ENCODE results near the gene IL34. TPM values are rescaled to one million over a fixed set of nuclear protein-coding genes. Genes with fewer than 3 reads are reported as not detected.
A peak's percentile ranks its signal among the peaks of the same experiment; 100 is the strongest.
"Not testable (repeated sequence)": the region's sequence is repeated elsewhere in the genome, so short reads cannot be mapped to it uniquely, and the experiment has no call there.

Gene IL34
- total RNA-seq, 1 donor from 2014 or later, result 7.3 TPM

DNA sequence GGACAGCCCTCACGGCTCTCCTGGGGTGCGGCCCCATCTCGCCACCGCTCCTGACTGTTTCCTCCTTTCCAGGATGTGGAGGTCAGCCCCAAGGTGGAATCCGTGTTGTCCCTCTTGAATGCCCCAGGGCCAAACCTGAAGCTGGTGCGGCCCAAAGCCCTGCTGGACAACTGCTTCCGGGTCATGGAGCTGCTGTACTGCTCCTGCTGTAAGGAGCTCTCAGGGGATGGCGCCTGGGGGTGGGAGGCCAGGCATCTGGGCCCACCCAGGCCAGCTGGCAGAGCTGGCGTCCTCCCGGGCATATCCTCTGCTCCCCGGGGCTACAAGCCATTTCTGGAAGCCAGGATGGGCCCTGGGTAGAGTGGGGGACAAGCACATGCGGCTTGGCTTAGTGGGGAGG lies 13.2 kb downstream of the IL34 start:
- DNase-seq, result no peak

DNA sequence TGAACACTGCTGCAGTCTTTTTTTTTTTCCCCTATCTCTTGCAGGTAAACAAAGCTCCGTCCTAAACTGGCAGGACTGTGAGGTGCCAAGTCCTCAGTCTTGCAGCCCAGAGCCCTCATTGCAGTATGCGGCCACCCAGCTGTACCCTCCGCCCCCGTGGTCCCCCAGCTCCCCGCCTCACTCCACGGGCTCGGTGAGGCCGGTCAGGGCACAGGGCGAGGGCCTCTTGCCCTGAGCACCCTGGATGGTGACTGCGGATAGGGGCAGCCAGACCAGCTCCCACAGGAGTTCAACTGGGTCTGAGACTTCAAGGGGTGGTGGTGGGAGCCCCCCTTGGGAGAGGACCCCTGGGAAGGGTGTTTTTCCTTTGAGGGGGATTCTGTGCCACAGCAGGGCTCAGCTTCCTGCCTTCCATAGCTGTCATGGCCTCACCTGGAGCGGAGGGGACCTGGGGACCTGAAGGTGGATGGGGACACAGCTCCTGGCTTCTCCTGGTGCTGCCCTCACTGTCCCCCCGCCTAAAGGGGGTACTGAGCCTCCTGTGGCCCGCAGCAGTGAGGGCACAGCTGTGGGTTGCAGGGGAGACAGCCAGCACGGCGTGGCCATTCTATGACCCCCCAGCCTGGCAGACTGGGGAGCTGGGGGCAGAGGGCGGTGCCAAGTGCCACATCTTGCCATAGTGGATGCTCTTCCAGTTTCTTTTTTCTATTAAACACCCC lies 13.8 kb downstream of the IL34 start:
- DNase-seq, result no peak

DNA sequence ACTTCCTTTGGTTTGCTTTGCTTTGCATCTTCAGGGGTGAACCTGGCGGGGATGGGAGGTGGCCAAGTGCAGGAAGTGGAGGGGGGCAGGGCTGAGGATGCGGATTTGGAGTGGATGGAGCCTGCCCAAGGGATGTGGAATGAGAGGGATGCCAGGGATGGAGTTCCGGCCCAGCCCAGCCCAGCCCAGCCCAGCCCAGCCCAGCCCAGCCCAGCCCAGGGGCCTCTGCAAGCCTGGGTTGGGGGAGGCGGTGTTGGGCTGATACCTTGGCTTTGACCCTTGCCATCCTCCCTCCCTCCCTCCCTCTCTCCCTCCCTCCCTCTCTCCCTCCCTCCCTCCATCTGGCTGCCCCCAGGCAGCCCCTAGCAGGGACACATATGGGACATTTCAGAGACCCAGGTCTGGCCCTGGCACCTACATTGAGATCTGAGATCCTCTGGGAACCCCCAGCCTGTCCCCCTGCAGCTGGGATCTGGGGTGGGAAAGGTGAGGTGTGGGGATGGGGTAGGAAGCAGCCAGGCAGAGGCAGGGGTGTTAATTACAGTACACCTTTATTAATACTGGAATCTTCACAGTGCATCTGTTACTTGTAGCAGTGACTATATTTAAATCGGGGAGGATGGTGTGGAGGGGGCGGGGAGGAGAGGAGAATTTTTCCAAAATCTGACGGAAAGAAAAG lies 14.5 kb downstream of the IL34 start:
- DNase-seq, result no peak

DNA sequence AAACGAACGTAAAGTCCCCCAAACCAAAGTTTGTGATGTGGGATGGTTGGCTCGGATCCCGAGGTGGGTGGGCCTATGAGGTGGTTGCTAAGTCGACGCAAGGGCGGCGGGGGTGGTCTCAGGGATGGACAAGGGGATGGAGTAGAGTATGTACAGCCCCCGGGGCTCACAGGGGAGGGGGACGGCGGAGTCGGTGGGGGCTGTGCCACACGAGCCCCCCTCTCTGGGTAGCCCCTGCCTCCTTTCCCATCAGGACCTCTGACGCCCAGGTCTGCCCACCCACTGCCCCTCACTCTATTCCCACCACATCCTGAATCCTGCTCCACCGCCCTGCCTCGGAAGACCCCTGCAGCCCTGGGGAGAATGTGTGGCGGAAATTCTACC lies 15.2 kb downstream of the IL34 start:
- no peak for DNase-seq

DNA sequence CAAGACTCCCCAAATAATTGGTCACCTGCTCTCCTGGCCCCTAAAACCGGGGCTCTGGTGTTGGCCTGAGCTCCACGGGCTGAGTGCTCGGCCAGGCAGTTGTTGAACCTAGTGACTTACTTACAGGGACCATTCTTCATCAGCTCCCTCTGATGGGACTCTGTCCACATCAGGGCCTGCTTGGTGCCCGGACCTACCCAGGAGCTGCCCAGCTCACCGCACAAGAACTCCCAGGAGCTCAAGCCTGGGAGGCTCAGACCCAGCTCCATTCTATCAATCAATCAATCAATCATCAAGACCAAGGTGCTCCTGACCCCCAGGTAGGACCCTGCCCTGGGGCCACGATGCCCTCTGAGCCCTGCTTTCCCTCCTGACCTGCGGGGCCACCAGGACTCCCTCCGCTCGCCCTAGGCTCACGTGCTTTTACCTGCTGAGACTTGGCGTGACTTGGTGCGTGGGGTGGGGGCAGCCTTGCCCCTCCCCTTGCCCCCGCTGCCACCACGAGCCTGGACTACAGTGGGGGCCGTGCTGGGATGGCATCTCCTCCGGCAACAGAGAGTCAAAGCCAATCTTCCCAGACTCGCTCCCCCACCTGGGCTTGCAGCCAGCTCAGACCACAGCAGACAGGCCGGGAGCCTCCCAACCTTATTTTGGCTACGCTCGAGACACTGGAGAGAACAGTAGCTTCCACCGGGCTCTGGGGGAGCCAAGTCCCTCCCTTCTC lies 15.7 kb downstream of the IL34 start:
- DNase-seq, result no peak

DNA sequence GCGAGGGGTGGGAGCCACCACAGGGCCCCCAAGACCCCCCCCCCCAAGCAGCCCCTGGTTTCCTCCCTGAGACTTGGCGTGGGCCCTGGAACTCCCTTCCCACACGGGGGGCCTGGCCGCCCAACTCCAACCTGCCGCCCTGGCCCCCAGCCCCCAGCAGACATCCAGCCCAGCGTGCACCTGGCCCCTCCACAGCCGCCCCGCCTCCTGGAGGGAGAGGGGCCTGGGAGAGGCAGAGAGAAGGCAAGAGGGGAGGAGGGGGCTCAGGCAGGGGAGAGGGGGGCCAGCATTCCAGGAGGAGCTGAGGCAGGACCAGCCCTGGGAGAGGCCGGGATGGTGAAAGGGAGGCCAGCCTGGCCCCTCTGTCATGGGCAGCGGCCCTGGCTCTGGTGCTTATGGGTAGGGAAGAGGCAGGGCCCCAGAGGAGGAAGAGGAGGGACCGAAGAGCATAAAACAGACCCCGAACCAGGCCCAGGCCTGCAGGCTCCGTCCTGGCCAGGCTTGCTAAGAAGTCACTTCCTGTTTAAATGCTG lies 16.7 kb downstream of the IL34 start:
- DNase-seq, result no peak

DNA sequence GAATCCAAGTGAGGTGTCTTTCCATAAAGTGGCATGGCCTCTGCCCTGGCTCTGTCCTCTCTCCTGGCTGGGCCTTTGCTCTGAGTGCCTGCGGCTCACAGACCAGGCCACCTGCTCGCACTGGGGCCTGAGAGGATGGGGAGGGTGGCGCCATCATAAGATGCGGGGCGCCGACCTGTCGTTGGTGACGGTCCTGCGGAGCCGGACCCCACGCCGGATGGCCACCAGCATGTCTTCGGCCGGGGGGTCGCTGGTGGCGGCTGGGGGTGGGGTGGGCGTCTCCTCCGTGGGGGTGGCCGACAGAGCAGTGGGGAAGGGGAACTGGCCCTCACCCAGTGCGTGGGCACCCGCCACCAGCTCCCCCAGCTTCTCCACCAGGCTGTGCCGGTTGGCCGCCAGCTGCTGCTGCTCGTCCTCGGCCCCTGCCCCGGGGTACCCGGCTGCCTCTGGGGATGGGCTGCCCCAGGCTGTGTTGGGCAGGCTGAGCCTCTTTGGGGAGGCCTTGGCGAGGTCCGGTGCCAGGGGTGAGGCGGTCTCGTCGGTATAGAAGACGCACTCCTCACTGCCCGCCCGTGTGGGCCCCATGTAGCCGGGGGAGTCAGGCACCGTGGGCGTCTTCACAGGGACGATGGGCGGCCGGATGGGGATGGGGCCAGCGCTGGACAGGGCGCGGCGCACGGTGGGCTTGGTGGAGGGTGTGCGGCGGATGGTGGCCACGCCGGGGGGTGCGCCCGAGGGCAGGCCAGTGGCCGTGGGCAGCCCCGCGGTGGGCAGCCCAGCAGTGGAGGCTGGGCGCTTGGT lies 17.4 kb downstream of the IL34 start:
- no peak for DNase-seq

DNA sequence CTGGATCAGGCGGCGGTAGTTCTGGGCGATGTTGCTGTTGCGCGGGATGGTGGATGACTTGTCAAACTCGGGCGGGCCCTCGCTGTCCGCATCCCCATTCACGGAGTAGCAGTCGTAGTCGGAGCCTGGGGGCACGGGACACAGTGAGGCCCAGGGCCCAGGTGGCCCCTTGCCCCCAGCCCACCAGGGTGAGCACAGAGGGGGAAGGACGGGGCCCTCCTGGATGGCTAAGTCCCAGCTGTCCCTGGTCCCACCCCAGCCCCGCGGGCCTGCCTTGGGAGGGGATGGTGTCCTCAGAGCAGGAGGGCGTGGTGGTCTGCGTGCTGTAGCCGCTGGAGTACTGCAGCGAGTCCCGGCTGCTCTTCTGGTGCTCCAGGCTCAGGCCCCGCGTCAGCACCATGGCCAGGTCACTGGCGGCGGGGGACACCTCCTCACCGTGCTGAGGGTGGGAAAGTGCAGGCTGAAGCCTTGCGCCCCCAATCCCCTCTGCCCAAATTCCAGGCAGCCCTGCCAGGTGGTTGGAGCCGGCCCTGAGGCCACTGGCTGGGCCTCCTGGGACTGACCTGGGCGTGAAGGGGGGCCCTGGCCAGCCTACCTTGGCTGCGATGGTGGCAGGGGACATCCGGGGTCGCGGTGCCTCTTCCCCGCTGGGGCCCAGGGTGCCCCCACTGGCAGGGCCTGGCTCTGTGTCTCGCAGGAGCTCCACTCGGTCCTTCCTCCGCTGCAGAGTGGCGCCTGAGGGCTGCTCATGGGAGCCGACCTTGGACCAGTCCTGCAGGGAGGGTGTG lies 18.2 kb downstream of the IL34 start:
- no peak for DNase-seq

DNA sequence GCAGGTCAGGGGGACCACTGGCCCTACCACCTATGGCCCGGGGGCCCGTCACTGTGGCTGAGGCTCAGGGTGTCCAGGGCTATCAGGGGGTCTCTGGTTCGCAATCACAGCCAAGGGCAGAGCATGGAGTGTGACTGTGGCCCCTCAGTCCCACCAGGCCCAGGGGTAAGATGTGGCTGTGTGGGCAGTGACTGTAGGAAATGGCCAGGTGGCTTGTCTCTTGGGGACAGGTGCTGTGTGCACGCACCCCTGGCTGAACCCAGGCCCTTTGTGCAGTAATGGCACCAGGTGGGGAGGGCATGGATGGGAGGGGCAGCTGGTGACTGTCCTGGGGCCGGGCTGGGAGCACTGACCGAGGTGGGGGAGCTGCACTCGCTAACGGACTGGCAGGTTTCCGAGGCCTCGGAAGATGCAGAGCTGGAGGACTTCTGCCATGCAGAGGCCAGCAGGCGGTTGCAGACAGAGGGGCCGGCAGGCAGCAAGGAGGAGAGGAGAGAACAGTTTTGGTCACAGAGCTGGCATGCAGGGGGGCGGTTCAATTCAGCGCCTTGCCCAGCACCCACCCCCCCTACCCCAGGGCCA lies 18.8 kb downstream of the IL34 start:
- DNase-seq, result no peak

DNA sequence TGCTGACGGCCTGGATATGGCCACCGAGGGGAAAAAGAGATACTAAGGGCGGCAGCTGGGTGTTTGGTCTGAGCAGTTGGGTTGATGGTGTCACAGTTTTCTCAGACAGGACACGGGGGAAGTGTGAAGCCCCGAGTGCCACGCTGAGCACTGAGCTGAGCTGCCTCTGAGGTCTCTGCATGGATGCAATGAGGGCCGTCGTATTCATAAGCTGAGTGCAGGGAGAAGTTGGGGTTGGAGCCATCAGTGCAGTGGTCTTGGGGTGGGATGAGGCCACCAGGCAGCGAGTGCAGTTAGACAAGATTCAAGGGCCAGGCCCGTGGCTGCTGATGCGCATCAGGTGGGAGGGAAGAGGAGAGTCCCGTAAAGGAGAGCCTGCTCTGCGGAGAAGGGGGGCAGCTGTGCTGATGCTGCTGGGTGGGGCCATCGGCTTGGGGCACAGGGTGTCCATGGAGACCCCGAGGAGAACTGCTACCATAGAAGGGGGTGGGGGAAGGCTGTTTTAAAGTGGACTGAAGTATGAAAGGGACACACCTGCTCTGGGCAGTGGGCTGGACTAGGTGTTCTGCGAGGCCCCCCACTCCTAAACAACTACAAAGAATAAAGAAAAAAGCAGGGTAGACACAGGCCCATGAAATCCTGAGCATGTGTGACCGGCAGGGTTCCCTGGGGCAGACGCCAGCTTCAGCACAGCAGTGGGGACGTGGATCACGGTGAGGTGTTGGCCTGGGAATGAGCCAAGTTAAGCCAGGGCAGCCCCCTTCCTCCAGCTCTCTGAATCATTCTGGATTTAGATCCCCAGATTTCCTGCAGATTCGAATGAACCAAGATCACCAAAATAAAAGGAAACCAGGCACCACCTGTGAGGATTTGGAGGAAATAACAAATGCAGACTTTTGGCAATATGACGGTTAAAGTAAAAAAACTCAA lies 19.7 kb downstream of the IL34 start:
- DNase-seq, result peak; percentile 94

DNA sequence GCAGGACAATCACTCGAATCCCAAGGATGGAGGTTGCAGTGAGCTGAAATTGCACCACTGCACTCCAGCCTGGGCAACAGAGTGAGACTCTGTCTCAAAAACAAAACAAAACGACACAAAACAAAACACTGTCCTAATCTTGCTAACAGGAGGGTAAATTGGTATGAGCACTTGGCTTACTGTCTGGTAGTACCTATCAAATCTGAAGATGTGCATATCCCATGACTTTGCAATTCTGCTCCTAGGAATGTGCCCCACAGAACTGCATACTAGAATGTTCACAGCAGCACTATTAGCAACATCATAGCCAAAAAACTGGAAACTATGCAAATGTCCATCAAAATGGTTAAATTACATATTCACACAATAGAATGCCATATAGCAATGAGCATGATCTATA lies 23.8 kb downstream of the IL34 start:
- DNase-seq, result no peak

DNA sequence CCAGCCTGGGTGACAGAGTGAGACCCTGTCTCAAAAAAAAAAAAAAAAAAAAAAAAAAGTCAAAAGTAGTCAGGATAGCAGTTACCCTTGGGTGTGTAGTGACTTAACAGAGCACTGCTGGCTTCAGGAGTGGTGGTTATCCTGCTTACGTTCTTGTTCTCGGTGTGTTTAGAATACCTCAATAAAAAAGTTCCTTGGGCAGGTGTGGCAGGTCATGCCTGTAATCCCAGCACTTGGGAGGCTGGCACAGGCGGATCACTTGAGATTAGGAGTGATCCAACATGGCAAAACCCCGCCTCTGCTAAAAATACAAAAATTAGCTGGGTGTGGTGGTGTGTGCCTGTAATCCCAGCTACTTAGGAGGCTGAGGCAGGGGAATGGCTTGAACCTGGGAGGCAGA lies 24.6 kb downstream of the IL34 start:
- DNase-seq, result not testable (repeated sequence)

DNA sequence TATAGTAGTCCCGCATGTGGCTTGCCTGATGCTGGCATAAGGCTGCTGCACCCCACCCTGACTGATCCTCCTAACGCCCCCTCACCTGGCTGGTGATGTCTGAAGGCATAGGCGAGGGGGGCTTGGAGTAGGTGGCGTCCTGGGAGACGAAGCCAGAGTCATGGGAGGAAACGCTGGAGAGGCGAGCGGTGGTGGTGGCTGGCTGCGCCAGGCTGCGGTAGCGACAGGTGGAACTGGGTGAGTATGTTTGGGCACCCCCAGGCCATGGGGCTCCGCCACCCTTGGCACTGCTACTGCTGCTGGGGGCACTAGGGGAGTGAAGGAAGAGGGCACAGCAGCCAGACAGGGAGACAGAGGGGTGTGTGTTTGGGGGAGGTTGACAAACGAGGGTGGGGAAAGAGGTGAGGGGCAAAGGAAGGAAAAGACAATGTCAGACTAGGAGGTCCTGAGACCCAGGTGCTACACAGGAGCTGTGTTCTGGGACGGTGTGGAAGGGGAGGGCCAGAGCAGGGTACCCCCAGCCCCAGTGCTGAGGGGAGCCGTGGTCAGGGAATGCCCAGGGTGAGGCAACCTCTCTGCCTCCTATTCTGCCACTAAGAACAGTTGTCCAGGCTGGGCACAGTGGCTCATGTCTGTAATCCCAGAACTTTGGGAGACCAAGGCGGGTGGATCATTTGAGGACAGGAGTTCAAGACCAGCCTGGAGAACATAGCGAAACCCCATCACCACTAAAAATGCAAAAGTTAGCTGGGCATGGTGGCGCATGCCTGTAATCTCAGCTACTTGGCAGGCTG lies 28.1 kb downstream of the IL34 start:
- no peak for DNase-seq

DNA sequence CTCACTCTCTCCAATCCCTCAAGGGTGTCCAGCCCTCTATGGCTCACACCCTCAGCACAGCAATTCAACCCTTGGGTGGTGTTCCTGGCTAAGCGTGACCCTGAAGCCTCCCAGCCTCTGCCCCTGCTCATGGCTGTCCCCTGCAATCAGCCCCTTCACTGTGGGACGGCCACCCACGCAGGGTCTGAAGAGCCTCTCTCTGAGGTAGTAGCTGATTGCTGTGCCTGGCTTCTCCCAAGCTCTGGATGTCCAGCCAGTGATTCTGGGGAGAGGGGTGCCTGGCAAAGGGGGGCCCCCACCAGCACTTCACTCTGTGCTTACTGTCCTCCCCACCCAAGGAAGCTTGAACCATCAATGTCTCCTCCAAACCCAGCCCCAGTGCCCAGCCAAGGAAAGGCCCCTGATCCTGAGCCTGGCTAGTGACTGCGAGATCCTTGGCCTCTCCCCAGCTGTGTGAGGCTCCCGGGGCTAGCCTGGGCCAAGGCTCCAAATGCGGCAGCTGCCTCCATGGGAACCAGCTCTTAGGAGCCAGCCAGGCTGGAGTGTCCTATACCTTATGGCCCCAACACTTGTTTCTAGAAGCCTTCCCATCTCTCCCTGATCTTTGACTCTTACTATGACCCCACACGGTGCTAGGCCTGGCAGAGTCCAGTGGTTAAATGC lies 29.6 kb downstream of the IL34 start:
- no peak for DNase-seq

DNA sequence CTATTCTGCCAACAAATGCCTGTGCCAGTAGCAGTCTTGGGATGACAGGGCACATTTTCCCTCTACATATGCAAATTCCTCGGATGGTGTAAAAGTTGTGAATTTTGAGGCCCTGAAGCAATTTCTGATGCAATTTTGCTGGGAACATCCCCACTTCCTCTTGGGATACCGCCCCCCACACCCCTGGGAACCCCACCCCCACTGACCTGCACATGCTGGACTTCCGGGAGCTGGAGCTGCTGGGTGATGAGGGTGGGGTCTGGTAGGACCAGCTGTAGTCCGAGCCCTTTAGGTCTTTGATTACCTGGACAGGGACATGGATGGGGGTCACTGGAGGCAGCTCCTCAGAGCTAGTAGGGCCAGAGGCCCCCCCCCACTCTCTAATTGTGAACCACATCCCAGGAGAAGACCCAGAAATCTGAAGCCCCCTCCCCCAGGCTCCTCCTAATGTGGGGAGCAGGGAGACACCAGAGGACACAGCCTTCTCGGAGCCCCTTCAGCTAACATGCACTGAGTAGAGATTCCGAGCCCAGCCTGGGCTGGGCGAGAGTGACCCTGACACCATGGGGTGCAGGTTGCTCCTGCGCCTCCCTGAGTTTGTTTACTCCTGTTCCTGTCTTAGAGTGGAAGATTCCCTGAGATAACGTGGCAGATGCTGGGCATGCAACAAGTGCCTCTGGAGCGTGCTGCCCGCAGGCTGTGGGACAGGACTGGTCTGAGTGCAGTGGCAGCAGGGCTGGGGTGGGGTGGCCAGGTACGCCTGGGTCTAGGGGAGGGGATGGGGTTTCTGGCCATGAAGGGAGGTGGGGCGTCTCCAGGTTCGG lies 30.5 kb downstream of the IL34 start:
- DNase-seq, result no peak

DNA sequence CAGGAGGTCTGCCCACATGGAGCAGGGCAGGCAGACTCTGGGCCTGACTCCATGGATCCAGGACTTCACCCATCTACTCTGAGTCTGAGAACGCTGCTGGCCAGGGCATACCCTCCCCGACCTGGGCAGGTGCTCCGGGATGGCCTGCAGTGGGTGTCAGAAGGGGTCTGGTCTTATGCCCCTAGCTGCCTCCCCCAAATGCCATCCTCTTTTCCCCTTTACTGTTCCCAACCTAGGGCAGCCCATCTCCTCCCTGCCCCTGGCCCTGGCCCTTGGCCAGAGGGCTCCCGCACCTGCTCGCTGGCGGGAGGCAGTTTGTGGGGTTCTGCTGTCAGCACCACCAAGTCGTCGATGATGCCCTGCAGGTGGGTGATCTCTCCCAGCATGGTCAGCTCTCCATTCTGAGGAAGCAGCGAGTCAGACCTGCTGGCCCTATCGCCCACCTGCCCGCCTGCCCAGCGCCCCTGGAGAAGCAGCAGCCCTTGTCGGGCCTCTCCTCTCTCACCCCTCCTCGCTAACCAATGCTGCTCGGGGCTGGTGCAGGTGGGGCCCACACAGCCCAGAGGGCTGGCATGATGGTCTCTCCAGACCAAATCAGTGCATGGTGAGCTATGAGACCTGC lies 31.3 kb downstream of the IL34 start:
- no peak for DNase-seq

DNA sequence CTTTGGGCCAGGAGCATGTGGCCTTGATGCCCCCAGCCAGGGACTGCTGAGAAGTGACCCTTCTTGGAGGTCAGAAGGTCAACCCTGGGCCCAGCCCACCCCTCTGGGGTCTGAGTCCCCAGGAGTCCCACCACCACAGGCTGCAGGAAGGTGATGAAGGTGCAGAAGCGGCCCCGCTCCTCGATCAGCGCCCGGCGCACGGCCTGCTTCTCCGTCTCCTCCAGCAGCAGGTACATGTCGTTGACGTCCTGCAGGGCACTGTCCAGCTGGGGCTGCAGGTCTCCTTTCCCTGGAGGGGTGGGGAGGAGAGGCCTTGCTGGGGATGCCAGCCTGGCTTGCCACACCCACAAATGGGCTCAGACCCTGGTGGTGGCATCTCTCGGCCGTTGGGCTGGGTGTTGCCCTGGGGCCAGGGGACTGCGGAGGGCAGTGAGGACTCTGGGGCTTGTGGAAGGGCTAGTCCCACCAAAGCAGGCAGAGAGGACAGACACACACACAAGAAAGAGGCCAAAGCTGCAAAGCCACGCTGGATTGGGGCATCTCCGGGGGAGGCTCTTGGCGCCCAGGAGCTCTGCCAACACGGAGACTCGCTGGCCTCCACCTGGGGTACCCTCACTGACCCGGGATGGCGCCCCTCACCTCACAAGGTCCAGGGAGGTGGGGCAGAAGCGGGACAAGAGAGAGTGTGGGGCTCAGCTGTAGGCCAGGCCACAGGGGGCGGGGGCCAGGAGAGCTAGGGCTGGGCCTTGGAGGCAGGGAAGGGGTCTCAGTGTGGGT lies 31.9 kb downstream of the IL34 start:
- no peak for DNase-seq
